Measurements from ENCODE around the gene PLCD3.

PLCD3 gene

DNA sequence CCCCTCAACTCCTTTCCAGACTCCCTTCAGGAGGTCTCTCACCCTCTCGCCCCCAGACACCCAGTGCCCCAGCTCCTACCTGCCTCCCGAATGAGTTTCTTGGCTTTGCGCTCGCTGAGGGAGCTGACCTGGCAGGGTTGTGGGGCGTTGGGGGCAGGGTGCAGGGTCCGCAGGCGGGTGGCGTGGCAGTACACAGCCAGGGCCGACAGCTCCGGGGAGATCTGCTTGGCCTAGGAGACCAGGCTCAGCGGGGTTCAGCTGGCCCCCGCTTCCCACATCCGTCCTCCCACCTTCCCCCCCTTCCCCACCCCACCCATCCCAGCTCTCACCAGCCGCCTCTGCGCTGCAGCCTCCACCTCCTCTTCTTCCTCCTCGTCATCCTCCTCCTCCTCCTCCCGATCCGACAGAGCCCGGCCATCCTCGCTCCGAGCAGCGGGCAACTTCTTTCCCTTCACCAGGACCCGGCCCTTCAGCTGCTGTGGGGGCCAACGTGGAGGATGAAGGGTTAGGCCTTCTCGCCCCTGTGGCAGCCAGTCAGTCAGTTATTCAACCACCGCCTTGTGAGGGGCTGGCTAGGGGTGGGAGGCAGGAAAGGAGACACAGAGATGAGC, 17.2 kb downstream of the PLCD3 start:
- DNase-seq = no peak

DNA sequence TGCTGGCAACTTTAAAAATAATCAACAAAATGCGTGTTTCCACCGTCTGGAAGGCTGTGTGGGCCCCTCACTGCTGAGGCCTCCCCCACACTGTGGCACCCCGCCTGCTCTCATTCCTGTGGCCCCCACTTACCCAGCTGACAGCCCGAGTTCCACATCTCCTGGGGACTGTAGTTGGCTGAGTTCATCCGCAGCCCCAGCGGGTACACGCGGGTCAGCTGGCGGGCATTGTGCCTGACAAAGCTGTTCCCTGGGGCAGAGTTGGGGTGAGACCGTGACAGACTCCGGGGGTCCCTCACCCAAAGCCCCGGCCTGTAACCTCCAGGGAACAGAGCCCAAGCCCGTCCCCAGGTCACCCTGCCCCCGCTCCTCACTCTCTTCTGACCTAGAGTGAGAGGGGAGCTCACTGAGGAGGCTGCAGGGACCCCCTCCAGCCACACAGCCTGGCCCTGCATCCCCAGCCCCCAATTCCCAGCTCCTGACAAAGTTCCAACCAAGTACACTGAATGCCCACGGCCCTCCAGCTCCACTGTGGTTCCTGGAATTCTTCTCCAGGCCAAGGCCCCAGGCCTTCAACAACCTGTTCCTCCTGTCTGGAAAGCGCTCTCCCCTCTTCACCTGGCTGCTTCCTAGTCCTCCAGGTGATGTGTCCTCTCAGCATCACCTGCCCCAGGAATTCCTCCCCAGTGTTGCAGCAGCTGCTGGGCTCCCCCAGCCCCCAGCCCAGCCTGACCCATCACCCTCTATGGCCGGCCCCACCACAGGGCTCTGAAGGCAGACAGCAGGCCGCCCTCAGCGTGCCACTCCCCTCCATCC, 18.0 kb downstream of the PLCD3 start:
- no peak for DNase-seq

DNA sequence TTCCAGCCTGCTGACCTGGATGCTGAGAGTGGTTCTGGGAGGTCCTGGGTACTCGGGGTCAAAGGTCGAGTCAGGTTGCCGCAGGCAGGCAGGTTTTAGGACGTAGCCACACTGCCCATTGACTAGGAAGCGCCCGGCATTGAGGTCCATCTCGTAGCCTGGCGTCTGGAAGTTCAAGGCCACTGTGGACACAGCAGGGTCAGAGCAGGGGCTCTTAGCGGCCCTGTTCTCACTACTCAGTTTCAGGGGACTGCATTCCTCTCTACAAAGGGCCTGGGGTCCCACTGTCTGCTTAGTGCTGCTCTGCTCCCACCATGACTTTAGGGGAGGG, 18.9 kb downstream of the PLCD3 start:
- no peak for DNase-seq

DNA sequence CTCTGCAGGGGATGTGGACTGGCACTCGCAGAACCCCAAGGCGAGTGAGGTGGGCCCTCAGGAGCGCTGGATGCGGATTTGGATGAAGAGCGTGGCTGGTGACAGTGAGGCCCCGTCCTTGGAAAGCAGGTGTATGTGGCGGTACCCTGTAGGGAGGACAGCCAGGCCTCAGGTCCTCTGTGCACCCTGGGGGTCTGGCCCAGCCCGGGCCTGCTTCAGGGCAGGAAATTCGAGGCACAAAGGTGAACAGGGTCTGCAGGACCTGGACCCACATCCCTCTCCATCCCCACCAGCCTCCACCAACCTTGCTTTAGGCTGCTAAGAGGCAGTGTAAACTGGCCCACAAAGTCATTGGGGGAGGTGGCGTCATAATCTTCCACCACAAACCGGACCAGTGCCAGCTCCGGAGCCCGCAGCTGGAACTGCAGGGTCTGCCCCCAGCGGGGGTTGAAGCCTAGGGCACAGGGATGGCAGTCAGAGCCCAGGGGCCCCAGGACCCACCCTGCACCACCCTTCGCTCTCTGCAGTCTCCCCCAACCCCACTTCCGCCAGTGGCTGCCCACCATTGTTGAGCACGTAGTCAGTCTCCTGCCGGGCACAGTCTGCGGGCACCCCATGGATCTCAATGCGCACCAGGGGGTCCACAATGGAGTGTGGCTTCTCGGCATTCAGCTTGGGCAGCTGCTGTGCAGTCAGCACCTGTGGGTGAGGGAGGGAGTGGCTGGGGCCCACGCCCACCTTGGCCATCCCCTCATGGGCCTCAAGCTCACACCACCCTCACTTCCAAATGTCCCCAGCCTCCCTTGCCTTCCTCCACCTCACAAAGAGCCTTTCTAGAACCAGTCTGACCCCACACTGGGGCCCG, 19.5 kb downstream of the PLCD3 start:
- DNase-seq = no peak

DNA sequence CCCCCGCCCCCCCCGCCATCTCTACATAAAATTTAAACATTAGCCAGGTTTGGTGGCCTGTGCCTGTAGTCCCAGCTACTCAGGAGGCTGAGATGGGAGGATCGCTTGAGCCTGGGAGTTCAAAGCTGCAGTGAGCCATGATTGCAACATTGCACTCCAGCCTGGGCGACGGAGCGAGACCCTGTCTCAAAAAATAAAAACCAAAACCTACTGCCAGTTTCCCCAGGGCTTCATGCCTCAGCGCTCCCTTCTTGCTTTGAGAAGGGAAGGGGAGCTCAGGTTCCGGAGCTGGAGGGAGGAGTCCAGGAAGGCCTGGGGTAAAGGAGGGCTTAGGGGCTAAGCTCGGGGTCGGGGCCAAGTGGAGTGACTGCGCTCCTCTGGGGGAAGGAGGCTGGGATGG, 20.5 kb downstream of the PLCD3 start:
- DNase-seq = no peak

DNA sequence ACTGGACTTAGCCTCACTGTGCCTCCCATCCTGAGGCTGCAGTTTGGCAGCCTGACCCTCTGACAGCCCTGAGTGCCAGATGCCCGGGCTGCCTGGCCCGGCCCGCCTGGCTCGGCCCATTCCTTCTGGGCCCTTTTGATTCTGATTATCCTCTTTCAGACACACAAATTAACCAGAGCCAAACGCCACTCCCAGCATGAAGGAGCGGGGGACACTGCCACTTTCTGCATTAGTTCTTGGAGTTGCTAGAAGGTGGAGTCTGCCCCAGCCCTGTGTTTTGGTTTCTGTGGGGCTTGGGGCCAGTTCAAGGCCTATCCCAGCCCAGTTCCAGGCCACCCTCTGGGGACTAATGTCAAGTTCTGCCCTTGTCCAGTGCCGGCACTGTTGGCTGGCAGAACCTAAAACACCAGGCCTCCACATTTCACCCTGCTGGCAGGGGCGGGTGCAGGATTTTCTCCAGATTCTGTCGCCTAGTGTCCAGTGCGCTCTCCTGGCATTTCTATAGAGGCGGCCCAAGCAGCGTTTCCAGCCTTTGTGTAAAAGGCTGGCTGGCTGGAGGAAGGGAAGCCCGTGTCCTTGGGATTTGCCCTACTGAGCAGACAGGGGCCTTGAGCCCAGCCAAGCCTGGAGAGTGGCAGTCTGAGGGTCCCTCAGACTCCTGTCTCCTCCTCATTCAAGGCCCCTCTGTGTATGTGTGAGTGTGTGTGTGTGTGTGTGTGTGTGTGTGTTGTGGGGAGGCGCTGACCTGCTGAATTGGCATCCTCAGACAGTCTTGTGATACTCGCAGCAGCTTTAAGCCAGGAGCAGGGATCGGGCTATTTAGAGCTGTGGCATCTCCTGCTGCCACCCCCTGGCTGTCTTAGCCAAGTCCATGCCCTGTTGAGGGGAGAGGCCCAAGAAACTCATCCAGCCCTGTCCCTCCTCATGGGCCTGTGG, 21.4 kb downstream of the PLCD3 start:
- DNase-seq = no peak

DNA sequence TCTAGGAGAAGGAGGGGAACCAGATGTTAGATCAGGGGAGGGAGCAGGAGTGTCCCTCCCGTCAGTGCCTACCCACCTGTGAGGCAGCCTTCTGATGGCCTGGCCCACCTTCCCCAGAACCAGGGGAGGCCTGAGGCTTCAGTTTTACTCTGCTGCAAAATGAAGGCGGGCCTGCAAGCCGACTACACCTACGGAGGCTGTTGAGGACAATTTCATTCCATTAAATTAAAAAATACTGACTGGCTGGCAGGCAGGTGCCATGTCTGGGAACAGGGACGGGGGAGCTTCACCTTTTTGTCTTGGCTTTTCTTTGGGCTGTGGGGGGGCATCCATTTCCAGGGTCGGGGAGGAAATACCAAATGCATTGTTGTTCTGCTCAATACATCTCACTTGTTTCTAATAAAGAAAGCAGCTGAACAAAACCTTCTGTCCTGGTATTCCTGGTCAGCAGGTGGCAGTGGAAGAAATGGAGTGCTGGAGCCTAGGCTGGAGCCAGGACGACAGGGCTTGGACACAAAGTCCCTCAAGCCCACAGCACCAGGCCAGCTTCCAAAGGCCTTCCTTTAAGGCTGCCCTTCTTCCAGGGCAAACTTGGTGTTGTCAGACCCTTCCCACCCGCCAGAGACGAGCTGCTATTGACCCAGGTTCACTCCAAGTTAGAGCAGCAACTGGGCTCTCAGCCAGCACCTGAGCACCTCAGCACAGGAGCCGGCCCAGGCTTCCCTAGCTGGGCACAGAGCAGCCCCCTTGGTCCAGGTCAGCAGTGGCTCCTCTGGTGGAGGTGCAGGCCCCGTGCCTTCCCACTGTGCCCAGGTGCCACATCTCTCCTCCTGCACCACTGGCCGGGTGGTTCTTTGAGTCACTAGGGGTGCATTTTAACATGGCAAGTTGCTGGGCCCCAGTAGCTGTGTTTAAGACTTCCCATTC, 23.5 kb downstream of the PLCD3 start:
- no peak for DNase-seq

DNA sequence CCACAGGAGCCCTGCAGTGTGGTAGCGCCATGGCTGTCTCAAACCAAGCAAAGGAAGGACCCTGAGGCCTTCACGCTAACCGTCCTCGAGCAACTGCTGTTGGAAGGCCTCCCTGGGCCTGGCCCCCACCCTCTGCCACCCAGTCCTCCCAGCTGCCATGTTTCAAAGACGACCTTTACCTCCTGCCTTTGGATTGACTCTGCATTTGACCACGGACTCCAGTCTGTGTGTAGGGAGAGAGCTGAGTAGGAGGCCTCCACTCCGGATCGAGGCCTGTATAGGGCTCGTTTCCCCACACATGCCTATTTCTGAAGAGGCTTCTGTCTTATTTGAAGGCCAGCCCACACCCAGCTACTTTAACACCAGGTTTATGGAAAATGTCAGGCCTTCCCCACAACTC, 24.3 kb downstream of the PLCD3 start:
- DNase-seq = no peak

DNA sequence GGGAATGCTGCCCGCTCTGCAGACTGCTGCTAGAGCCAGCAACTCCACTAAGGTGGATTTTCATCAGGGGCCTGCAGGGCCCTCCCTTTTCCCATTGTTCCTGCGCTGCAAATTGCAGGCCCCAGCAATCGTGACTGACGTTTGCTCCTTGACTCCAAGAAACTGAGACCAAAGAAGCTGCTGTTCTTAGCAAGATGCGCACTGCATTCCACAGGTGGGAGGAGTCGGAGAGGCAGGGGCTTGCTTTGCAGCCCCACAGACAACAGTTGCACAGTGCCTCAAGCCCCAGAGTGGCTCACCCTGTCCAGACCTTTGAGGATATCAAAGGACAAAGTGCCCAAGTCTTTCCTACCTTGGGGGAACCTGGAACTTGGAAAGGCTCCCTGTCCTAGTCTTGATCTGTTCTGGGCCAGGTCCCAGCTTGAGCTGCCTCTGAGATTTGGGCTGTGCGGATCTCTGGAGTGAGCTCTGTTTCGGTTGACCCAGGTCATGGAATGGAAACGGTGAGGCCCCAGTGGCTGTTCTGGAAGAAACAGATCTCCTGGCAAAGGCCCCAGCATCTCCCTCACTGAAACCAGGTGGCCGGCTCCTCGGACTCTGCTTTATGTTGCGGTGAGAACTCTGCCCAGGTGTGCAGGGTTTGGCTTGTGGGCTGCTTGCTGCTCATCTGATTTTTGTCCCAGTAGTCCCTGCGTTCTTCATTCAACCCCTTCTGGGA, 24.9 kb downstream of the PLCD3 start:
- no peak for DNase-seq

DNA sequence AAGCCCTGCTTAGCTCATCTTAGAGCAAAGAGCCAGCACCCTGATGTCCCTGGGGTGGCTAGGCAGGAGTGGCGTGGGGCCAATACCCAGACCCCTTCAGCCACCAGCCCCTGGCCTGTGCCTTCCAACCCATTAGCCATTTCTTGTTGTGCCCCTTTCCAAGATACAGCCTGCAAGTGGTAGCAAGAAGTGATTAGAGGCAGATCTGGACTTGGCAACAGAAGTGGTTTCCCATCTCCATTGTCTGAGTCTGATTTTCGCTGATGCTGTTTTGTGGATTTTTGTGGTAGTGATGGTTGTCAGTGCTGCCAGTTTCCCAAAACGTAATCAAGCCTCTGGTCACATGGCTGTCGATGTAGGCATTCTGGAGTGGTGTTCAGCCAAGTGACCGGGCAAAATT, 25.7 kb downstream of the PLCD3 start:
- DNase-seq = no peak

DNA sequence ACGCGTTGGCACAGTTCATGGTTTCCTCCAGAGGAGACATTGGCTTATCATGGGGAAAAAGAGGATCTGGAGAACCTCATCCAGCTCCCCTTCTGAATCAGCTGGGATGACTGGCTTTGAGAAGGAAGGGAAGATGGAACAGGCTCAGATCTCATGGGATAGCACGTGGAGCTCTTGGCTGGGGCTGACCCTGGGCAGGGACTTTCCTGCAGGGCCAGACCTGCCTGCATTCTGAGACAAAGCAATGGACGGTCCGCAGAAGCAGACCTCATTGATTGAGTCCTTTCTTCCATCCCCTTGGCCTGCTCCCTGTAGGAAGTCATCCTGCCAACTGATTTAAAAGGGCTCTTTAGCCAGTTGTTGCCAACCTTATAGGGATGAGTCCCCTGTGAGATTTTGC, 26.2 kb downstream of the PLCD3 start:
- no peak for DNase-seq

DNA sequence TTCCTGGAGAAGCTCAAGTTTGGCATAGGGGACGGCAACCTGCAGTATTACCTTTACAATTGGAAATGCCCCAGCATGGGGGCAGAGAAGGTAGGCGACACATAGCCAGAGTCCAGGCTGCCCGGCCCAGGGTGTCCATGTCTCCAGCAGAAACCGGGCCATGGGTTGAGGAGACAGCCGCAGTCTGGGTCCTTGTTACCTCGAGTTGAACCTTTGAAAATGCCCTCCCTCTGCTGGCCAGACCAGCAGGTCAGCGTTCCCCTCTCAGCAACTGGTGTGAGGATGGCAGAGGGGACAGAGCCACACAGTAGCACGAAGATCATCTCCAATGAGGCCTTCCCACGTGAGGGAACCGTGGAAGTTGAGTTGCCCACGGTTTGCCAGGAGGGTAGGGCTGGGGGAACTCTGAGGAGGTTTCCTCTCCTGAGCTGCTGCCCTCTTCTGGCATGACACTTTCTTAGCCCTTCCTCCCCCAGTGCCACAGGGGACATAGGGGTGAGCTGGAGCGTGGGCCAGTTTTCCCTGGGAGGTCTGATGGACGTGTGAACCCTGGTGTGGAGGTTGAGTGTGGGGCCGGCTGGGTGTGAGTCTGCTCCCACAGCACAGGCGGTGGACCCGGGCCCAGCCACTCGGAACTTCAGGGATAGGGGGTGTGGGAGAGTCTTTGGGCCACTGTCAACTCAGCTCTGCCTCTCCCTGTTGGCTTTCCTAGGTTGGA, 27.2 kb downstream of the PLCD3 start:
- DNase-seq = no peak

DNA sequence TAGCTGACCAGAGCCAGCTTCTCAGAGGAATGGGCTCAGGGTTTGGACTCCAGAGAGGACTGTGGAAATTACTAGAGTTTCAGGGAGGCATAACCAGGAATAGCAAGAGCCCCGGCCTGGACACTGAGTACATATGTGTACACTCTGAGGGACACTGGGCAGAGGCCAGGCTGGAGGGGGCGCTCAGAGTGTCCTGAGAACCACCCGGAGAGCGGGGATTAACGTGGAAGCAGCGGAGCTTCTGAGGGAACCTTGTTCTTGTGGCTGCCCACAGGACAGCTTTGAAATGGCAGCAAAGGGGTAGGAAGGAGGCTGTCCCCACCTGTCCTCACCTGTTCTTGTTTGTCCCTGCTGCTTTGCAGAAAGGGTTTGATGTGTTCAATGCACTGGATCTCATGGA, 27.8 kb downstream of the PLCD3 start:
- DNase-seq = no peak

DNA sequence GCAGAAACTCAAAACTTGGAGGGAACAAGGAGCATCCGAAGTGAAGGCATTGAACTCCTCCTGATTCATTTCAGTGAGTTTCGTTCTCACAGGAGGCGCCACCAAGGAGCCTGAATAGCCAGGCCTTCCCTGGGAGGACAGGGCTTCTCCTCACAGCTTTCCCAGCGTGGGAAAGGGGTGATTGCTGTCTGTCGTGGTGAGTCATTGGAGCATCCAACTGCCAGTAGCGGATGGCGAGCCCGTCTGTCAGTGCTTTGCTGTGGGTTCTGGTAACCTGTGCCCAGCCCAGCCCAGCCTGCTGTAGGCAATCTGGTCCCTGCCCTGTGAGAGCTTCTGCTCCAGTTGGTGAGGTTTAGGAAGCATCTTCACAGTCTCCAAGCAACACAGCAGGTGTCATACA, 28.3 kb downstream of the PLCD3 start:
- DNase-seq = no peak

DNA sequence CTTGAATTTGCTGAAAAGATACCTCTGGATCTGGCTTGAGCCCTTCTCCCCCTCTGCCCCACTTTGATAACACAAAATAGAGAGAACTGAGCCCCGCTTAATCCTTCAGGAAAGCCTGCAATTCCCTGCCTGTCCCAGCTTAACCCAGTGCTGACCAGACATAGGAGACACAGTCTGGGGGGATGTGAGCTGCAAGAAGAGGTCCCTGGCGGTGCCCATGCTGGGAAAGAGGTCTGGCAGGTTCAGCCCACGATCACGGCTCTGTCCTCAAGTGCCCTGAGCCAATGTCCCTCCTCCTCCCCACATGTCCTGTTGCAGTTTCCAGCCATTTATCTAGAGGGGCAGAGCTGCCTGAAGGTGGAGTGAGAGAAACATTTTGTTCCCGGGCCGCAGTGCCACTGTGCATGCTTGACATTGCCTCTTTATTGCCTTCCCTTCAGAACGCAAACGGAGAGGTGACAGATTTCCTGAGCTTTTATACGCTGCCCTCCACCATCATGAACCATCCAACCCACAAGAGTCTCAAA, 29.0 kb downstream of the PLCD3 start:
- DNase-seq = no peak

DNA sequence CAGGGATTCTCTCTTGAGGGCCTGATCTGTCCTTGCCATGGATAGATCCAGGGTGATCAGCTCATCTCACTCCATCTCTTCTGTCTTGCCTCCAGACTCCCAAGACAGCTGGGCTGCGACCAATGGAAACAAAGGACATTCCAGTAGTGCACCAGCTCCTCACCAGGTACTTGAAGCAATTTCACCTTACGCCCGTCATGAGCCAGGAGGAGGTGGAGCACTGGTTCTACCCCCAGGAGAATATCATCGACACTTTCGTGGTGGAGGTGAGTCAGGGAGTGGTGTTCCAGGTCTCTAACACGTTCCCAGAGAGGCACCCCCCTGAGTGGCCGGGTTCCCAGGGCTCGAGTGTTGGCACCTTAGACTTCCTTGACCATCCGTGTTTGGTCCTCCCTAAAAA, 29.5 kb downstream of the PLCD3 start:
- no peak for DNase-seq

DNA sequence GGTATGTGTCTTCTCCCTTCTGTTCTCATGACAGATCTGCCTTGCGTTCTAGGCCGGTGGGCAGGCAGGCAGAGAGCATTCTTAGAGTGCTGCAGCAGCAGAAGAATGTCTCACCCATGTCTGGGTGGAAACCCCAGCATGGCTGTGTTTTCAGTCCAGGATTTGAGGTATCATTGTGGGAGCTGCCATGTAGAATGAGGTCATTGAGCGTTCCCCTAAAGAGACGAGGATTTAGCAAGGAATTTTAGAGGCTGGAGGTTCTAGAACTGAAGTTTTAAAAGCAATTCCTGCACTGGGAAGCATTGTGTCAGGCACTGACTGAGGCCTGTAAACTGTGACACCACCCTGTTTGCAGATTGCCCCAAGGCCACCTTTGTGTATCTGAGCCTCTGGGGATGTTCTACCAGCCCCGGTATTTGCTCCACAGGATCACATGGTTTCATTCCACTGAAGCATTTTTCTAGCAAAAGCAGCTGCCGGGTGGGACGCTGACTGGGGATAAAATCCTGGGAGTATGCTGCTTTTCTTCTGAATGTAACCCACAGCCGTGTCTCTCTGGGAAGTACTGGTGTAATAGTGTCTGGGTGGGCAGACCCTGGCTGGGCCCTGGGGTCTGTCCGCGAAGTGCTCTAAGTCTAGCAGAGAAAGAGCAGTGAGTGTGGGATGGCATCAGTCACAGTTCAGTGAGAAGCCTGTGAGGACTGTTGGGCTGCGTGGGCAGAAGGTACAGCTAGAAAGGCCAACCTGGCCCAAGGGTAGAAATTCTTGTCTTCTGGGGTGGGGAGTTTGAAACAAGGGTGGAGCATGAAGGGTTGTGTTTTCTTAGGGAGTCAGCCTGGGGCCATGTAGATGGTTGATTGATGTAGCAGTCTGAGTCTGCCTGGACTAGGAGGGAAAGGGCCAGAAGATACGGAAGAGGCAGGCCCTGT, 30.2 kb downstream of the PLCD3 start:
- DNase-seq = no peak

DNA sequence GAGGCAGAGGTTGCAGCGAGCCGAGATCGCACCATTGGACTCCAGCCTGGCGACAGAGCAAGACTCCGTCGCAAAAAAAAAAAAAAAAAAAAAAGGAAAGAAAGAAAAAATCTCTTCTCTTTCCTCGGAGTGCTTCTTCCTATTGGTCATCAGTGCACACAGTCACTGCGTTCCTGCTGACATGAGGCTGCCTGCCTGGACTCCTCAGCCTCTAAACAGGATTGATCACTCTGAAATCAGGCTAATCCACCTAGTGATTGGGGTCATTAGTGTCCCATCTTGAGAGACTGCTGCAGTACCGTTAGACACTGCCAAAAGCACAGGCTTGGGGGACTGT, 30.8 kb downstream of the PLCD3 start:
- DNase-seq = no peak
